CD4-positive, alpha-beta T cell (primary cell): ENCODE measurements around the gene ANAPC7. TPM values are rescaled to one million over a fixed set of nuclear protein-coding genes. Genes with fewer than 3 reads are reported as not detected.

Source experiments
- ATAC-seq: fragments of 200-7000 bp; cut with Tn5 transposase; one replicate; pipeline ENCODE4 v1.10.0; 2022; ENCODE audit warnings: mild to moderate bottlenecking; ENCODE audit not compliant: poor library complexity
- CTCF ChIA-PET: fragments of 350-600 bp; sonication (Branson Sonifier 250); formaldehyde crosslinking; loops from one replicate; lab custom pipeline; 2021; ENCODE audit warnings: antibody characterized with exemption, inconsistent platforms; lab: Charles Lee
- POLR2A ChIA-PET: fragments of 350-600 bp; sonication (Branson Sonifier 250); formaldehyde crosslinking; loops from one replicate; lab custom pipeline; 2021; ENCODE audit warnings: antibody characterized with exemption, inconsistent platforms; lab: Charles Lee
- DNase-seq, 14 experiments: peaks; one replicate each; pipeline ENCODE4 v3.0.0-alpha.2; 2013 to 2020; ENCODE audit warnings: mixed read lengths in 2 of 14
- H3K27ac ChIP-seq, 2 donors: one replicate each; pipeline versions ENCODE4 v1.5.1 to v1.7.0; 2013; ENCODE audit warnings: low read length in 2 of 2, low read depth in 1 of 2, mild to moderate bottlenecking in 1 of 2
- H3K27me3 ChIP-seq, 2 experiments: 1 replicate in 1 of 2; 2 replicates in 1 of 2; pipeline versions ENCODE4 v1.6.1 to v1.7.0; 2013; ENCODE audit warnings: low read length in 2 of 2, control low read depth in 1 of 2, mild to moderate bottlenecking in 1 of 2, moderate library complexity in 1 of 2; ENCODE audit not compliant: insufficient read depth in 2 of 2, control insufficient read depth in 1 of 2
- H3K36me3 ChIP-seq: one replicate; pipeline ENCODE4 v1.6.1; 2013; ENCODE audit warnings: low read length, control low read depth; ENCODE audit not compliant: insufficient read depth
- H3K4me1 ChIP-seq: one replicate; pipeline ENCODE4 v1.6.1; 2013; ENCODE audit warnings: low read length, control low read depth; ENCODE audit not compliant: insufficient read depth
- H3K4me3 ChIP-seq: one replicate; pipeline ENCODE4 v1.5.1; 2013; ENCODE audit warnings: mild to moderate bottlenecking, low read length, moderate library complexity
- H3K9me3 ChIP-seq, 2 experiments: 1 replicate in 1 of 2; 2 replicates in 1 of 2; pipeline versions ENCODE4 v1.6.1 to v1.7.0; 2013; ENCODE audit warnings: low read length in 2 of 2, mild to moderate bottlenecking in 2 of 2, control low read depth in 1 of 2, moderate library complexity in 1 of 2; ENCODE audit not compliant: control insufficient read depth in 1 of 2, insufficient read depth in 1 of 2
- H3K27ac Mint-ChIP-seq: one replicate; pipeline ENCODE4 v1.8.0; 2020; ENCODE audit warnings: mixed read lengths
- H3K27me3 Mint-ChIP-seq: one replicate; pipeline ENCODE4 v1.8.0; 2021; ENCODE audit warnings: mixed read lengths
- H3K36me3 Mint-ChIP-seq: one replicate; pipeline ENCODE4 v1.8.0; 2021; ENCODE audit warnings: low read depth, mixed read lengths
- H3K4me1 Mint-ChIP-seq: one replicate; pipeline ENCODE4 v1.8.0; 2021; ENCODE audit warnings: low read depth, mixed read lengths
- H3K4me3 Mint-ChIP-seq: one replicate; pipeline ENCODE4 v1.8.0; 2020; ENCODE audit warnings: mild to moderate bottlenecking, mixed read lengths
- H3K9me3 Mint-ChIP-seq: one replicate; pipeline ENCODE4 v1.8.0; 2020; ENCODE audit warnings: mixed read lengths
- intact Hi-C, 2 experiments: fragments of 100-400 bp; cut with DNase I in 1 of 2; cut with micrococcal nuclease in 1 of 2; formaldehyde crosslinking; loops; one replicate each; pipeline versions ENCODE4 v1.15.1 to v1.9.0; 2023 to 2025; cut with DNase I, micrococcal nuclease
- total RNA-seq, 174 experiments: library from RNA in 2 of 174; stranded (reverse) in 2 of 174; gene quantifications; one replicate each; pipeline ENCODE4 v1.2.3 and lab custom pipeline; 2021 to 2026
- TF ChIP-seq, protein P1 (sequence below): fragments of 200-600 bp; IDR thresholded peaks from one replicate; pipeline ENCODE4 v1.8.0; 2022; ENCODE audit warnings: antibody characterized with exemption, mild to moderate bottlenecking

ANAPC7 gene
- total RNA-seq, 2 experiments from 2014 or later = 16.4 to 18.2 TPM

DNA sequence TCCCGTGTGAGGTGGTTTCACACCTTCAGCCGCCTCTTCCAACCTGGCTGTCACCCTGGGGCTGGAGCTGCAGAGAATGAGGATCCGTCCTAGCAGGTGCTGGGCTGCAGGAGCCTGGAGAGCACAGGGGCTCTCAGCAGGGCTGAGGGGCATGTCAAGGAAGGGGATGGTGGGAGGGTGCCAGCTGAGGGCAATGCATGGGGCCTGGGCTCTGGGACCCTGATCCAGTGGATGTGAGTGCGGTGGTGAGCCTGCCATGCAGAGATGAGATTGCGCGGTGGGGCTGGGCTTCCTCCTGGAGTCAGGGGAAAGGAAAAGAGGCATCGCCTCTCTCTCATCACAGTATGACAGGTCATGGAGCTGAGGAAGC lies 31.5 kb downstream of the ANAPC7 start:
- no peaks in the 10 kb centered on the region for H3K4me1 Mint-ChIP-seq
- POLR2A ChIA-PET = interaction anchor here (0.5 kb wide), 1 partner anchor 684 kb away, joined by 3 read pairs; no protein-coding TSS in a partner anchor
- peak overlapping the region in 1 of 2 donors; percentile 21 for H3K27ac ChIP-seq
- H3K27me3 Mint-ChIP-seq = no peaks in the 10 kb centered on the region
- ATAC-seq (no peak), DNase-seq (no peak)
- no peaks in the 10 kb centered on the region for H3K9me3 Mint-ChIP-seq
- H3K36me3 Mint-ChIP-seq = peaks cover 43% of the 10 kb centered on the region
- no peak overlapping the region for H3K27ac Mint-ChIP-seq
- TF ChIP-seq, protein P1, sequence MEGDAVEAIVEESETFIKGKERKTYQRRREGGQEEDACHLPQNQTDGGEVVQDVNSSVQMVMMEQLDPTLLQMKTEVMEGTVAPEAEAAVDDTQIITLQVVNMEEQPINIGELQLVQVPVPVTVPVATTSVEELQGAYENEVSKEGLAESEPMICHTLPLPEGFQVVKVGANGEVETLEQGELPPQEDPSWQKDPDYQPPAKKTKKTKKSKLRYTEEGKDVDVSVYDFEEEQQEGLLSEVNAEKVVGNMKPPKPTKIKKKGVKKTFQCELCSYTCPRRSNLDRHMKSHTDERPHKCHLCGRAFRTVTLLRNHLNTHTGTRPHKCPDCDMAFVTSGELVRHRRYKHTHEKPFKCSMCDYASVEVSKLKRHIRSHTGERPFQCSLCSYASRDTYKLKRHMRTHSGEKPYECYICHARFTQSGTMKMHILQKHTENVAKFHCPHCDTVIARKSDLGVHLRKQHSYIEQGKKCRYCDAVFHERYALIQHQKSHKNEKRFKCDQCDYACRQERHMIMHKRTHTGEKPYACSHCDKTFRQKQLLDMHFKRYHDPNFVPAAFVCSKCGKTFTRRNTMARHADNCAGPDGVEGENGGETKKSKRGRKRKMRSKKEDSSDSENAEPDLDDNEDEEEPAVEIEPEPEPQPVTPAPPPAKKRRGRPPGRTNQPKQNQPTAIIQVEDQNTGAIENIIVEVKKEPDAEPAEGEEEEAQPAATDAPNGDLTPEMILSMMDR = no peak
- no peaks in the 10 kb centered on the region for H3K9me3 ChIP-seq
- intact Hi-C loops = no loop called here
- H3K4me1 ChIP-seq = no peaks in the 10 kb centered on the region
- no peak overlapping the region for H3K4me3 Mint-ChIP-seq
- H3K4me3 ChIP-seq = no peak overlapping the region
- CTCF ChIA-PET = no interaction called here
- H3K36me3 ChIP-seq = peaks cover 48% of the 10 kb centered on the region
- no peaks in the 10 kb centered on the region for H3K27me3 ChIP-seq

DNA sequence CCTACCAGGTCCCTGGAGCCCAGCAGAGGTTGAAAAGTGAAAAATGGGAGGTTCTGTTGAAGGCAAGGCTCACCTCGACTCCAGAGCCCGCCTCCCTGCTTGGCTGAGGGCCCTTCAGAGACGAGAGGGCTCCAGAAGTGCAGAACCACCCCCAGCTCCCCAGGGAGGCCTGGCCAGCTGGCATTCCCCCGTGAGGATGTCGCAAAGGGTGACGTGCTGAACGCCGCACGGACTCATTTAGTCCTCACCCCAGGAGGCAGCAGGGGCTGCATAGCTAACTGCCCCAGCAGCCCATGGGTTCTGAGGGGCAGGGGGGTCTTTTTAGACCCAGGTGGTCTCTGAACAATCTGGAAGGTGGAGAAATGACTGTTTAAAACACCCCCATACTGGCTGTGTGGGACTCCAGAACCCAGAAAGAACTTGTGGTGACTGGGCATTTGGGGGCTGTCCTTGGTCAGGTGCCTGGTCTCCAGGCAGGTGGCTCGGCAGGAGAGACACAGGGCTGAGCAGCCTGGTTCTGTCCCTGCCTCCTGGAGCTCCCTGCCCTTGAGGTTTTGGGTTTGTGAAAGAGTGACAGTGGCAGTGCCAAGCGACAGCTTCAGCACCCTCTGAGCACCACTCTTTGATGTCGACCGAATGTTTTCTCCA lies 32.0 kb downstream of the ANAPC7 start:
- Mint-ChIP-seq H3K4me3 (no peak overlapping the region), H3K36me3 (peaks cover 42% of the 10 kb centered on the region)
- CTCF ChIA-PET = no interaction called here

DNA sequence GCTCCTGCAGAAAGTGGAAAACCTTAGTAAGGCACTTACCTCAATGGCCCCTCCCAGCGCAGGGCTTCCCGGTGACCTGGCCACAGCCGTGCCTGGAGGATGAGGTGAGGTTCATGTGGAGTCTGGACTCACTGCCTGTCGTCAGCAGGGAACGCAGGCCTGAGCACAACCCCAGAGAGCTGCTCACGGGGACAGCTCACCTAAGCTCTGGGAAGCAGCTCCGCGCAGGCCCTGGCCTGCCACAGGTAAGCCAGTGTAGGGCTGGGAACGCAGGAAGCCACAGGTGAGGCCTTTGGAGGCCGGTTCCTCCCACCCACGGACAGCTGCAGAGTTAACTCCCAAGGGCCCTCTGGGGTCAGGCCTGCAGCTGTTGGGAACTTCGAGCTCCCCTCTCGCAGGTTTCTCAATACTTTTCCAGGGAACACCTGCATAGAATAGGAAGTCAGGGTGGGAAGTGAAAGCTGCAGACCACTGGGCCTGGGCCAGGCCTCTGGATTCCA lies 32.7 kb downstream of the ANAPC7 start:
- H3K36me3 ChIP-seq = peaks cover 39% of the 10 kb centered on the region
- Mint-ChIP-seq H3K9me3 (no peaks in the 10 kb centered on the region), H3K4me3 (no peak overlapping the region), H3K27ac (no peak overlapping the region), H3K27me3 (no peaks in the 10 kb centered on the region), H3K36me3 (peaks cover 37% of the 10 kb centered on the region), H3K4me1 (no peaks in the 10 kb centered on the region)
- H3K27me3 ChIP-seq = no peaks in the 10 kb centered on the region
- no peaks in the 10 kb centered on the region for H3K9me3 ChIP-seq
- DNase-seq (no peak), ATAC-seq (no peak)
- no peak overlapping the region for H3K4me3 ChIP-seq
- no peak overlapping the region for H3K27ac ChIP-seq
- ChIA-PET CTCF (no interaction called here), POLR2A (no interaction called here)
- H3K4me1 ChIP-seq = no peaks in the 10 kb centered on the region
- TF ChIP-seq, protein P1 = no peak
- intact Hi-C loops = no loop called here

More for the DNA sequence above, 32.0 kb downstream of the ANAPC7 start:
- Mint-ChIP-seq H3K9me3 (no peaks in the 10 kb centered on the region), H3K27ac (no peak overlapping the region), H3K27me3 (no peaks in the 10 kb centered on the region), H3K4me1 (no peaks in the 10 kb centered on the region)
- intact Hi-C loops = no loop called here
- Histone ChIP-seq H3K36me3 (peaks cover 47% of the 10 kb centered on the region), H3K4me1 (no peaks in the 10 kb centered on the region), H3K4me3 (no peak overlapping the region), H3K27me3 (no peaks in the 10 kb centered on the region), H3K9me3 (no peaks in the 10 kb centered on the region), H3K27ac (no peak overlapping the region)
- ATAC-seq (no peak), DNase-seq (no peak)
- POLR2A ChIA-PET = interaction anchor here (0.5 kb wide), 1 partner anchor 684 kb away, joined by 3 read pairs; no protein-coding TSS in a partner anchor
- TF ChIP-seq, protein P1 = no peak
